Iris pigment epithelial cell (primary cell): ENCODE data around the gene DOCK6.

ENCODE experiments used
- DNase-seq: peaks from one replicate; pipeline ENCODE4 v3.0.0-alpha.2; 2011; ENCODE audit warnings: low read depth

DOCK6 gene

GRCh38 chr19:11273989-11274388, 11.7 kb upstream of the DOCK6 start:
- no peak for DNase-seq

GRCh38 chr19:11273296-11273695, 11.0 kb upstream of the DOCK6 start:
- DNase-seq: no peak

GRCh38 chr19:11269408-11269807, 7.1 kb upstream of the DOCK6 start:
- DNase-seq: peak; percentile 26

- peak; percentile 89 for DNase-seq
Observed at GRCh38 chr19:11268783-11269267, 6.5 kb upstream of the DOCK6 start.

- no peak for DNase-seq
Observed at GRCh38 chr19:11267316-11268085, 5.2 kb upstream of the DOCK6 start.

GRCh38 chr19:11265785-11266236, 3.5 kb upstream of the DOCK6 start:
- no peak for DNase-seq

GRCh38 chr19:11265177-11265784, 3.0 kb upstream of the DOCK6 start:
- DNase-seq: no peak

GRCh38 chr19:11264452-11265176, 2.3 kb upstream of the DOCK6 start:
- peak; percentile 20 for DNase-seq

GRCh38 chr19:11263726-11264125, 1.4 kb upstream of the DOCK6 start:
- DNase-seq: no peak

- DNase-seq: no peak
Observed at GRCh38 chr19:11261431-11261970, 823 bp downstream of the DOCK6 start.

GRCh38 chr19:11260996-11261395, 1.3 kb downstream of the DOCK6 start:
- no peak for DNase-seq

- no peak for DNase-seq
Observed at GRCh38 chr19:11257846-11258380, 4.4 kb downstream of the DOCK6 start.

GRCh38 chr19:11256189-11256588, 6.1 kb downstream of the DOCK6 start:
- DNase-seq: no peak

- DNase-seq: no peak
Observed at GRCh38 chr19:11254666-11255065, 7.7 kb downstream of the DOCK6 start.

GRCh38 chr19:11252665-11253355, 9.5 kb downstream of the DOCK6 start:
- no peak for DNase-seq

- DNase-seq: no peak
Observed at GRCh38 chr19:11251650-11252314, 10.5 kb downstream of the DOCK6 start.

- DNase-seq: no peak
Observed at GRCh38 chr19:11251217-11251616, 11.1 kb downstream of the DOCK6 start.

- no peak for DNase-seq
Observed at GRCh38 chr19:11248852-11249251, 13.5 kb downstream of the DOCK6 start.

GRCh38 chr19:11247934-11248333, 14.4 kb downstream of the DOCK6 start:
- no peak for DNase-seq

- no peak for DNase-seq
Observed at GRCh38 chr19:11247391-11247790, 14.9 kb downstream of the DOCK6 start.

- DNase-seq: no peak
Observed at GRCh38 chr19:11246941-11247340, 15.4 kb downstream of the DOCK6 start.
